Breast epithelium (tissue), 4 donors: ENCODE measurements around the gene CAPN15. TPM values are rescaled to one million over a fixed set of nuclear protein-coding genes. Genes with fewer than 3 reads are reported as not detected.

ENCODE experiments used
- DNase-seq, 2 donors: peaks; one replicate each; pipeline ENCODE4 v3.0.0-alpha.2; 2019; ENCODE audit warnings: low spot score in 2 of 2
- H3K27ac ChIP-seq, 2 donors: fragments of 200-600 bp; sonication (generic) in 1 of 2; one replicate each; pipeline ENCODE4 v1.5.1; 2016 to 2019; ENCODE audit warnings: mild to moderate bottlenecking in 1 of 2
- H3K27me3 ChIP-seq, 2 donors: fragments of 200-600 bp; sonication (generic) in 1 of 2; one replicate each; pipeline versions ENCODE4 v1.5.1 to v1.6.0; 2017 to 2019; ENCODE audit warnings: control low read depth in 1 of 2, mild to moderate bottlenecking in 1 of 2
- H3K36me3 ChIP-seq: fragments of 200-600 bp; one replicate; pipeline ENCODE4 v1.5.1; 2019
- H3K4me1 ChIP-seq, 2 donors: fragments of 200-600 bp; sonication (generic); one replicate each; pipeline ENCODE4 v1.5.1; 2016 to 2019; ENCODE audit warnings: control low read depth in 1 of 2
- H3K4me3 ChIP-seq, 3 donors: fragments of 200-600 bp; sonication (generic); 1 replicate in 2 of 3; 2 replicates in 1 of 3; pipeline ENCODE4 v1.5.1; 2016 to 2019; ENCODE audit warnings: mild to moderate bottlenecking in 3 of 3, moderate library complexity in 2 of 3
- H3K9me3 ChIP-seq, 2 donors: fragments of 200-600 bp; sonication (generic) in 1 of 2; one replicate each; pipeline ENCODE4 v1.5.1; 2016 to 2019; ENCODE audit warnings: control low read depth in 1 of 2
- CTCF ChIP-seq, 3 donors: fragments of 450-650 bp; IDR thresholded peaks; one replicate each; pipeline ENCODE4 v1.5.1; 2016 to 2017; ENCODE audit warnings: antibody characterized with exemption in 3 of 3, mild to moderate bottlenecking in 3 of 3, moderate library complexity in 3 of 3
- POLR2A ChIP-seq: fragments of 450-650 bp; IDR thresholded peaks from one replicate; pipeline ENCODE4 v1.6.1; 2016; ENCODE audit warnings: antibody characterized with exemption, mild to moderate bottlenecking, moderate library complexity
- POLR2AphosphoS5 ChIP-seq, 3 donors: sonication (generic); formaldehyde crosslinking; IDR thresholded peaks; one replicate each; pipeline ENCODE4 v1.6.1; 2017; ENCODE audit warnings: antibody characterized with exemption in 3 of 3
- intact Hi-C: fragments of 100-400 bp; cut with DNase I; formaldehyde crosslinking; loops from one replicate; pipeline ENCODE4 v1.15.1; 2023; ENCODE audit warnings: low total_unique reads
- total RNA-seq, 3 donors: library from RNA; depleted of rRNA; stranded (reverse); fragments of >200 nt; gene quantifications; one replicate each; pipeline ENCODE4 v1.1.0, GENCODE V29; 2016

CAPN15 gene
- total RNA-seq, 3 donors from 2014 or later = 15.4 to 27.2 (median 15.5) TPM

- TF ChIP-seq CTCF (IDR thresholded peaks at IDR 0.05) (no peak), POLR2AphosphoS5 (IDR thresholded peaks at IDR 0.05) (no peak), POLR2A (no peak)
- Histone ChIP-seq H3K27ac (no peak overlapping the region), H3K36me3 (no peaks in the 10 kb centered on the region), H3K4me3 (no peak overlapping the region), H3K9me3 (no peaks in the 10 kb centered on the region), H3K4me1 (no peaks in the 10 kb centered on the region), H3K27me3 (no peaks in the 10 kb centered on the region)
- intact Hi-C loops = no loop called here
- DNase-seq = no peak
Measured at GRCh38 chr16:507996-508395, 19.5 kb upstream of the CAPN15 start.

GRCh38 chr16:508884-509736 is 18.4 kb upstream of the CAPN15 start:
- intact Hi-C loops = no loop called here

DNA sequence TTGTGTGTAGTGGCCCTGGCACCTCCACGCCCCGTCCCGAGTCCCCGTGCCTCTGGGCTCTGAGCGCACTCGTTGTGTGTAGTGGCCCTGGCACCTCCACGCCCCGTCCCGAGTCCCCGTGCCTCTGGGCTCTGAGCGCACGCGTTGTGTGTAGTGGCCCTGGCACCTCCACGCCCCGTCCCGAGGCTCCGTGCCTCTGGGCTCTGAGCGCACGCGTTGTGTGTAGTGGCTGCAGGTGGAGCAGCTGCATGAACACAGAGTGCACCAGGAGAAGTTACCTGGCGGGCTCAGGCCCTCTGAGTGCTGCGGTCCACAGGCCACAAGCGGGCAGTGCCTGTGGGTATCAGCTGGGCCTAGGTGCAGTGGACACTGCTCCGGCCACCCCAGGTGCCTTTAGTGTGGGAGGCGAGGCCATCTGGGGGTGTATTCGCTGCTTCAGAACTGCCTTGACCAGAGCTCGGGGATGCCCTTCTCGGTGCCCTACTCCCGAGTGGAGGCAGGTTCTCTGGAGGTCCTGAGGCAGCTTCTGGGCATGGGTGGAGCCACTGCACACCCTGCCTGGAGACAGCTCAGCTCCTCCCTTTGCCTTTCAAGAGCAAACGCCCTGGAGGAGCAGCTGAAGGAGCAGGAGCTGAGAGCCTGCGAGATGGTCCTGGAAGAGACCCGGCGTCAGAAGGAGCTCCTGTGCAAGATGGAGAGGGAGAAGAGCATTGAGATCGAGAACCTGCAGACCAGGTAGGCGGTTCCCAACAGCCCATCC is 17.3 kb upstream of the CAPN15 start:
- Histone ChIP-seq H3K27ac (no peak overlapping the region), H3K9me3 (no peaks in the 10 kb centered on the region), H3K4me3 (no peak overlapping the region), H3K36me3 (no peaks in the 10 kb centered on the region), H3K4me1 (no peaks in the 10 kb centered on the region), H3K27me3 (no peaks in the 10 kb centered on the region)
- TF ChIP-seq CTCF (IDR thresholded peaks at IDR 0.05) = no peak
- no peak for TF ChIP-seq POLR2AphosphoS5 (IDR thresholded peaks at IDR 0.05)
- no peak for TF ChIP-seq POLR2A
- intact Hi-C loops = no loop called here
- no peak for DNase-seq

More at GRCh38 chr16:508884-509736, 18.4 kb upstream of the CAPN15 start:
- H3K9me3 ChIP-seq = no peaks in the 10 kb centered on the region
- H3K4me3 ChIP-seq = no peak overlapping the region
- H3K4me1 ChIP-seq = no peaks in the 10 kb centered on the region
- H3K27ac ChIP-seq = no peak overlapping the region
- H3K27me3 ChIP-seq = no peaks in the 10 kb centered on the region
- TF ChIP-seq POLR2A (no peak), CTCF (IDR thresholded peaks at IDR 0.05) (no peak), POLR2AphosphoS5 (IDR thresholded peaks at IDR 0.05) (no peak)
- H3K36me3 ChIP-seq = no peaks in the 10 kb centered on the region
- no peak for DNase-seq

DNA sequence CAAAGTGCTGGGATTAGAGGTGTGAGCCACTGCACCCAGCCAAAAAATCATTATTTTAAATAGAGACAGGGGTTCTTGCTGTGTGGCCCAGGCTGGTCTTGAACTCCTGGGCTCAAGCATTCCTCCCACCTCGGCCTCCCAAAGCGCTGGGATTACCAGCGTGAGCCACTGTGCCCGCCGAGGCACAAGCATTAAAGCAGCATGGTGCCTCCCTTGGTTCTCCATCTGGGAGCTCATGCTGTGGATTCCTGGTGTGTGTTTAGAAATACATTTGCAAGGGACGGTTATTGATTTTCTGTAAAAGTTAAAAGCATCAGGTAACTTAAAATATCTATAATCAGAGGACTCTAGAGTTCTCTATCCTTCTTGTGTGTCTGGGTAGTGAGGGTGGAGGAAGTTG is 14.7 kb upstream of the CAPN15 start:
- DNase-seq = no peak
- intact Hi-C loops = no loop called here
- Histone ChIP-seq H3K4me1 (no peaks in the 10 kb centered on the region), H3K9me3 (no peaks in the 10 kb centered on the region), H3K4me3 (no peak overlapping the region), H3K27ac (no peak overlapping the region), H3K36me3 (no peaks in the 10 kb centered on the region), H3K27me3 (no peaks in the 10 kb centered on the region)
- TF ChIP-seq CTCF (IDR thresholded peaks at IDR 0.05) = no peak
- no peak for TF ChIP-seq POLR2A
- no peak for TF ChIP-seq POLR2AphosphoS5 (IDR thresholded peaks at IDR 0.05)

DNA sequence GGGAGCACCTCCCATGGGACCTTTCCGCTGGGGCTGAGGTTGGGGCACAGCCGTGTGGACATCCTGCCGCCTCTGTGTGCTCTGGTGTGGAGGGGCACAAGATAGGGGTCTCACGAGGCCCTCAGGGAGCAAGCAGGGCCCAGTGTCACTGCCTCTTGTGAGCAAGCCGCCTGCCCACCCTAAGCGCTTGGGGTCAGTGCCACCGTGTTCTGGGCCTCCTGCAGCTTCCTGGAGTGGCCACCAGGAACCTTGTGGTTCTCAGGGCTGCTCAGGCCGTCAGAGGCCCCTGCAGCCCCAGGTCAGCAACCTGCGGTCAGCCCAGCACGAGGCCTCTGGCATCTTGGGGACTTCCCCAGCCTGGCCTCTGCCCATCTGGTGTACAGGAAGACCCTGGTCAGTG is 13.6 kb upstream of the CAPN15 start:
- DNase-seq = no peak
- Histone ChIP-seq H3K27ac (no peak overlapping the region), H3K9me3 (no peaks in the 10 kb centered on the region), H3K36me3 (no peaks in the 10 kb centered on the region), H3K4me1 (no peaks in the 10 kb centered on the region), H3K27me3 (no peaks in the 10 kb centered on the region), H3K4me3 (no peak overlapping the region)
- no peak for TF ChIP-seq CTCF (IDR thresholded peaks at IDR 0.05)
- TF ChIP-seq POLR2A = no peak
- TF ChIP-seq POLR2AphosphoS5 (IDR thresholded peaks at IDR 0.05) = no peak
- intact Hi-C loops = no loop called here
